ENCODE results near the gene WASF1.
"Not testable (repeated sequence)": the region's sequence is repeated elsewhere in the genome, so short reads cannot be mapped to it uniquely, and the experiment has no call there.

WASF1 gene

DNA sequence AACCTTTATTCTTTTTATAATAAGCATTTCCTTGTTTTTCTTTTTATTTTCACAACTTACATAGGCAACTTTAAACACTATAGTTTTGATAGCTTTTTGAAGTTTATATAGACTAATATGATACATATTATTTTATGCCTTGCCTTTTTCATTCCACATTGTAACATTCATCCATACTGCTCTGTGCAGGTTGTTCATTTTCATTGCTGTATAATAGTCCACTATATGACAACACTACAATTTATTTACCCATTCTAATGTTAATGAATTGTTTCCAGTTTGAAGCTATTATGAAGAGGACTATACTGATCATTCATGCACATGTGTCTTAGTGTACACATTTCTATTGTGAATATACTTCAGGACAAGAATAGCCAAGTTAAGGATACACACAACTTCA, 49.1 kb downstream of the WASF1 start:
- Histone ChIP-seq H3K14ac (ENCODE audit: low read length in 2 of 2) (no peak overlapping the region), H3K4me2 (ENCODE audit: low read length, poor library complexity, severe bottlenecking) (no peak overlapping the region), H3K23ac (ENCODE audit: low read length in 2 of 2) (no peak overlapping the region), H2BK12ac (ENCODE audit: low read length in 2 of 2) (no peak overlapping the region), H4K91ac (ENCODE audit: low read length) (no peak overlapping the region), H3K27ac (ENCODE audit: low read length, poor library complexity, severe bottlenecking) (no peak overlapping the region), H2AK5ac (ENCODE audit: low read length, severe bottlenecking) (no peak overlapping the region), H3K9ac (ENCODE audit: low read length) (no peak overlapping the region), H3K4me3 (ENCODE audit: insufficient read depth in 1 of 2, low read depth in 1 of 2, low read length in 2 of 2) (no peak overlapping the region), H3K4ac (ENCODE audit: low read depth in 1 of 2, low read length in 2 of 2) (no peak overlapping the region), H2BK5ac (ENCODE audit: low read depth, low read length, poor library complexity, severe bottlenecking) (no peak overlapping the region), H2BK120ac (ENCODE audit: low read depth, low read length) (no peak overlapping the region), H3K18ac (ENCODE audit: low read depth in 1 of 2, low read length in 2 of 2) (no peak overlapping the region), H3K27me3 (ENCODE audit: control insufficient read depth in 1 of 2, insufficient read depth in 1 of 2, low read length in 2 of 2) (no peaks in the 10 kb centered on the region), H3K79me1 (replicated peaks; ENCODE audit: low read length, poor library complexity, severe bottlenecking) (peaks cover 6% of the 10 kb centered on the region), H2AFZ (ENCODE audit: low read depth, low read length) (no peak overlapping the region), H2BK15ac (ENCODE audit: low read depth, poor library complexity, severe bottlenecking) (no peak overlapping the region), H3K36me3 (ENCODE audit: control insufficient read depth in 1 of 2, insufficient read depth in 2 of 2, low read depth in 1 of 2, low read length in 2 of 2) (peaks cover 0 to 6% of the 10 kb centered on the region in 2 experiments), H4K8ac (ENCODE audit: low read length) (no peak overlapping the region), H3K4me1 (ENCODE audit: control insufficient read depth, insufficient read depth, low read depth, low read length) (peaks cover 2% of the 10 kb centered on the region), H3K9me3 (ENCODE audit: control insufficient read depth, low read length) (no peaks in the 10 kb centered on the region)
- DNase-seq = no peak

GRCh38 chr6:110128418-110128817, 51.1 kb downstream of the WASF1 start:
- WGBS = 92% methylated on average over 4 of the region's 4 CpGs

DNA sequence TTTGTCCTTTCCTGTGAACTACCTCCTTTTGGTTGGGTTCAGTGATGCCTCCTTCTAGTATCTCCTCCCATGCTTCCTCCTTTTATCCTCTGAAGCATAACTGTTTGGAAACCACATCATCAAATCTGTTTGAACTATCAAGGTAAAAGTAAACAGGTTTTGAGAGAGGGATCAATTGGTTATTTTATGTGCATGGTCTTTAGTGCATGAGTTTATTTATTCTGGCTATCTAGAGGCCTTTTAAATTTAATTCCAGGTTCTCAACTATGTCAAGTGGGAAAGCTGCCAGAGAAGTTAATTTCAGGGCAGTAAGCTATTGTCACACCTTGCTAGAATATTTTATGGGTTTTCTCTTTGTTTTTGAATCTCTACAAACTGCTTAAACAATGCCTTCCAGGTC, 54.1 kb downstream of the WASF1 start:
- Histone ChIP-seq H3K4me3 (ENCODE audit: insufficient read depth in 1 of 2, low read depth in 1 of 2, low read length in 2 of 2) (no peak overlapping the region), H3K4ac (ENCODE audit: low read depth in 1 of 2, low read length in 2 of 2) (no peak overlapping the region), H3K27me3 (ENCODE audit: control insufficient read depth in 1 of 2, insufficient read depth in 1 of 2, low read length in 2 of 2) (no peaks in the 10 kb centered on the region), H2BK5ac (ENCODE audit: low read depth, low read length, poor library complexity, severe bottlenecking) (no peak overlapping the region), H2AK5ac (ENCODE audit: low read length, severe bottlenecking) (no peak overlapping the region), H3K9ac (ENCODE audit: low read length) (no peak overlapping the region), H2AFZ (ENCODE audit: low read depth, low read length) (no peak overlapping the region), H3K9me3 (ENCODE audit: control insufficient read depth, low read length) (peaks cover 3% of the 10 kb centered on the region), H3K27ac (ENCODE audit: low read length, poor library complexity, severe bottlenecking) (no peak overlapping the region), H3K4me2 (ENCODE audit: low read length, poor library complexity, severe bottlenecking) (no peak overlapping the region), H2BK120ac (ENCODE audit: low read depth, low read length) (no peak overlapping the region), H4K8ac (ENCODE audit: low read length) (no peak overlapping the region), H3K23ac (ENCODE audit: low read length in 2 of 2) (no peak overlapping the region), H3K4me1 (ENCODE audit: control insufficient read depth, insufficient read depth, low read depth, low read length) (peaks cover 2% of the 10 kb centered on the region), H2BK15ac (ENCODE audit: low read depth, poor library complexity, severe bottlenecking) (no peak overlapping the region), H3K18ac (ENCODE audit: low read depth in 1 of 2, low read length in 2 of 2) (no peak overlapping the region), H3K36me3 (ENCODE audit: control insufficient read depth in 1 of 2, insufficient read depth in 2 of 2, low read depth in 1 of 2, low read length in 2 of 2) (peaks cover 0 to 33% of the 10 kb centered on the region in 2 experiments), H4K91ac (ENCODE audit: low read length) (no peak overlapping the region), H3K79me1 (replicated peaks; ENCODE audit: low read length, poor library complexity, severe bottlenecking) (peaks cover 6% of the 10 kb centered on the region), H2BK12ac (ENCODE audit: low read length in 2 of 2) (no peak overlapping the region), H3K14ac (ENCODE audit: low read length in 2 of 2) (no peak overlapping the region)
- no peak for DNase-seq

More at GRCh38 chr6:110128418-110128817, 51.1 kb downstream of the WASF1 start:
- Histone ChIP-seq H3K79me1 (replicated peaks; ENCODE audit: low read length, poor library complexity, severe bottlenecking) (peaks cover 6% of the 10 kb centered on the region), H3K23ac (ENCODE audit: low read length in 2 of 2) (peak overlapping the region in 1 of 2 experiments; percentile 15), H3K4me2 (ENCODE audit: low read length, poor library complexity, severe bottlenecking) (no peak overlapping the region), H2BK5ac (ENCODE audit: low read depth, low read length, poor library complexity, severe bottlenecking) (no peak overlapping the region), H2AFZ (ENCODE audit: low read depth, low read length) (no peak overlapping the region), H3K27ac (ENCODE audit: low read length, poor library complexity, severe bottlenecking) (no peak overlapping the region), H3K4me3 (ENCODE audit: insufficient read depth in 1 of 2, low read depth in 1 of 2, low read length in 2 of 2) (no peak overlapping the region), H3K18ac (ENCODE audit: low read depth in 1 of 2, low read length in 2 of 2) (no peak overlapping the region), H3K9me3 (ENCODE audit: control insufficient read depth, low read length) (no peaks in the 10 kb centered on the region), H3K4me1 (ENCODE audit: control insufficient read depth, insufficient read depth, low read depth, low read length) (peaks cover 2% of the 10 kb centered on the region), H4K8ac (ENCODE audit: low read length) (no peak overlapping the region), H2AK5ac (ENCODE audit: low read length, severe bottlenecking) (no peak overlapping the region), H4K91ac (ENCODE audit: low read length) (no peak overlapping the region), H2BK15ac (ENCODE audit: low read depth, poor library complexity, severe bottlenecking) (no peak overlapping the region), H3K9ac (ENCODE audit: low read length) (no peak overlapping the region), H3K36me3 (ENCODE audit: control insufficient read depth in 1 of 2, insufficient read depth in 2 of 2, low read depth in 1 of 2, low read length in 2 of 2) (peaks cover 0 to 13% of the 10 kb centered on the region in 2 experiments), H3K4ac (ENCODE audit: low read depth in 1 of 2, low read length in 2 of 2) (no peak overlapping the region), H3K27me3 (ENCODE audit: control insufficient read depth in 1 of 2, insufficient read depth in 1 of 2, low read length in 2 of 2) (no peaks in the 10 kb centered on the region), H2BK12ac (ENCODE audit: low read length in 2 of 2) (no peak overlapping the region), H2BK120ac (ENCODE audit: low read depth, low read length) (no peak overlapping the region), H3K14ac (ENCODE audit: low read length in 2 of 2) (no peak overlapping the region)
- DNase-seq = no peak

- not testable (repeated sequence) for H3K9me3 ChIP-seq (ENCODE audit: control insufficient read depth, low read length); H2BK12ac ChIP-seq (ENCODE audit: low read length in 2 of 2); H2BK5ac ChIP-seq (ENCODE audit: low read depth, low read length, poor library complexity, severe bottlenecking); H3K27me3 ChIP-seq (ENCODE audit: control insufficient read depth in 1 of 2, insufficient read depth in 1 of 2, low read length in 2 of 2); H3K4me3 ChIP-seq (ENCODE audit: insufficient read depth in 1 of 2, low read depth in 1 of 2, low read length in 2 of 2); H2AK5ac ChIP-seq (ENCODE audit: low read length, severe bottlenecking); H4K8ac ChIP-seq (ENCODE audit: low read length); H3K4me1 ChIP-seq (ENCODE audit: control insufficient read depth, insufficient read depth, low read depth, low read length); H2BK15ac ChIP-seq (ENCODE audit: low read depth, poor library complexity, severe bottlenecking); H2BK120ac ChIP-seq (ENCODE audit: low read depth, low read length); H3K4me2 ChIP-seq (ENCODE audit: low read length, poor library complexity, severe bottlenecking); H3K14ac ChIP-seq (ENCODE audit: low read length in 2 of 2); H3K9ac ChIP-seq (ENCODE audit: low read length); H2AFZ ChIP-seq (ENCODE audit: low read depth, low read length); H4K91ac ChIP-seq (ENCODE audit: low read length); H3K27ac ChIP-seq (ENCODE audit: low read length, poor library complexity, severe bottlenecking); H3K23ac ChIP-seq (ENCODE audit: low read length in 2 of 2); DNase-seq; H3K4ac ChIP-seq (ENCODE audit: low read depth in 1 of 2, low read length in 2 of 2); H3K18ac ChIP-seq (ENCODE audit: low read depth in 1 of 2, low read length in 2 of 2); H3K79me1 ChIP-seq (replicated peaks; ENCODE audit: low read length, poor library complexity, severe bottlenecking)
- 100% methylated on average over 1 of the region's 4 CpGs for WGBS
- peaks cover 0 to 29% of the 10 kb centered on the region in 2 experiments for H3K36me3 ChIP-seq (ENCODE audit: control insufficient read depth in 1 of 2, insufficient read depth in 2 of 2, low read depth in 1 of 2, low read length in 2 of 2)
Observed at GRCh38 chr6:110121655-110122054, 57.8 kb downstream of the WASF1 start.

Data from mesenchymal stem cell (in vitro differentiated cells and primary cell).